Neuronal stem cell (in vitro differentiated cells): Measurements from ENCODE around the gene MASP1.

Source experiments
- DNase-seq: peaks from one replicate; pipeline ENCODE4 v3.0.0-alpha.2; 2013; ENCODE audit warnings: low spot score
- H2AFZ ChIP-seq: one replicate; pipeline ENCODE4 v1.6.1; 2013; ENCODE audit warnings: mild to moderate bottlenecking, low read length, inconsistent platforms
- H2AK5ac ChIP-seq: 2 replicates; pipeline ENCODE4 v1.6.1; 2013; ENCODE audit warnings: low read depth, mild to moderate bottlenecking, inconsistent platforms, low read length, moderate library complexity, mixed read lengths
- H2BK120ac ChIP-seq: 2 replicates; pipeline ENCODE4 v1.6.1; 2013; ENCODE audit warnings: low read depth, mild to moderate bottlenecking, inconsistent platforms, low read length, moderate library complexity, mixed read lengths
- H2BK12ac ChIP-seq: one replicate; pipeline ENCODE4 v1.6.1; 2013; ENCODE audit warnings: low read length, inconsistent platforms
- H2BK15ac ChIP-seq: 2 replicates; pipeline ENCODE4 v1.6.1; 2013; ENCODE audit warnings: mild to moderate bottlenecking, low read length, inconsistent platforms, mixed read lengths
- H2BK5ac ChIP-seq: one replicate; pipeline ENCODE4 v1.6.1; 2013; ENCODE audit warnings: inconsistent platforms, mild to moderate bottlenecking, low read length, moderate library complexity
- H3K14ac ChIP-seq: one replicate; pipeline ENCODE4 v1.6.1; 2013; ENCODE audit warnings: low read length, inconsistent platforms
- H3K18ac ChIP-seq: 2 replicates; pipeline ENCODE4 v1.6.1; 2013; ENCODE audit warnings: low read length, inconsistent platforms
- H3K23ac ChIP-seq: 2 replicates; pipeline ENCODE4 v1.6.1; 2013; ENCODE audit warnings: low read depth, mild to moderate bottlenecking, mixed read lengths, low read length, inconsistent platforms; ENCODE audit not compliant: poor library complexity
- H3K27ac ChIP-seq: replicated peaks from 3 replicates; pipeline ENCODE4 v1.5.1; 2013; ENCODE audit warnings: low read length, inconsistent platforms
- H3K27me3 ChIP-seq, 3 experiments: 2 replicates each; pipeline ENCODE4 v1.6.1; 2013; ENCODE audit warnings: low read length in 3 of 3, mild to moderate bottlenecking in 2 of 3, inconsistent platforms in 1 of 3, low read depth in 1 of 3, mixed read lengths in 1 of 3, moderate library complexity in 1 of 3; ENCODE audit not compliant: control insufficient read depth in 3 of 3, insufficient read depth in 3 of 3
- H3K36me3 ChIP-seq, 2 donors: replicated peaks in 1 of 2; 2 replicates each; pipeline ENCODE4 v1.6.1; 2013; ENCODE audit warnings: low read length in 2 of 2; ENCODE audit not compliant: control insufficient read depth in 2 of 2, insufficient read depth in 2 of 2
- H3K4ac ChIP-seq: 2 replicates; pipeline ENCODE4 v1.6.1; 2013; ENCODE audit warnings: inconsistent platforms, mild to moderate bottlenecking, low read length, moderate library complexity
- H3K4me1 ChIP-seq, 2 donors: 1 replicate in 1 of 2; 2 replicates in 1 of 2; pipeline ENCODE4 v1.6.1; 2013; ENCODE audit warnings: low read length in 2 of 2, low read depth in 1 of 2; ENCODE audit not compliant: control insufficient read depth in 2 of 2, insufficient read depth in 1 of 2
- H3K4me2 ChIP-seq: one replicate; pipeline ENCODE4 v1.6.1; 2013; ENCODE audit warnings: mild to moderate bottlenecking, low read length, inconsistent platforms; ENCODE audit not compliant: insufficient read depth, poor library complexity, severe bottlenecking
- H3K4me3 ChIP-seq, 2 donors: 2 replicates each; pipeline ENCODE4 v1.5.1; 2013; ENCODE audit warnings: low read length in 2 of 2, mild to moderate bottlenecking in 2 of 2, inconsistent platforms in 1 of 2, moderate library complexity in 1 of 2
- H3K79me1 ChIP-seq: one replicate; pipeline ENCODE4 v1.6.1; 2013; ENCODE audit warnings: low read depth, mild to moderate bottlenecking, inconsistent platforms, low read length, moderate library complexity
- H3K9ac ChIP-seq: one replicate; pipeline ENCODE4 v1.6.1; 2013; ENCODE audit warnings: mild to moderate bottlenecking, low read depth, low read length, inconsistent platforms; ENCODE audit not compliant: poor library complexity
- H3K9me3 ChIP-seq, 2 donors: replicated peaks in 1 of 2; 2 replicates each; pipeline versions ENCODE3 to v1.6.1; 2013; ENCODE audit warnings: low read length in 2 of 2, mild to moderate bottlenecking in 2 of 2, inconsistent platforms in 1 of 2, low read depth in 1 of 2, mixed read lengths in 1 of 2, moderate library complexity in 1 of 2; ENCODE audit not compliant: control insufficient read depth in 2 of 2, insufficient read depth in 1 of 2
- H4K8ac ChIP-seq: one replicate; pipeline ENCODE4 v1.6.1; 2013; ENCODE audit warnings: low read depth, mild to moderate bottlenecking, inconsistent platforms, low read length, moderate library complexity
- H4K91ac ChIP-seq: one replicate; pipeline ENCODE4 v1.6.1; 2013; ENCODE audit warnings: low read length, low read depth, mild to moderate bottlenecking, inconsistent platforms; ENCODE audit not compliant: poor library complexity
- WGBS, 2 donors: extraction: QIAGEN DNeasy Blood & Tissue Kit; methylation state at CpG; one replicate each; pipeline ENCODE4 v1.1.7; 2013; ENCODE audit warnings: missing lambda C conversion rate in 2 of 2, mixed read lengths in 1 of 2; ENCODE audit not compliant: insufficient read length in 2 of 2, insufficient replicate concordance in 1 of 2; ENCODE audit errors: extremely low coverage in 2 of 2; 5-methylcytosine and 5-hydroxymethylcytosine counted together

Gene MASP1

GRCh38 chr3:187295316-187296034, 3.9 kb upstream of the MASP1 start:
- H3K9me3 ChIP-seq, result no peaks in the 10 kb centered on the region
- H2AFZ ChIP-seq, result no peak overlapping the region
- H3K4me3 ChIP-seq, result no peak overlapping the region
- peaks cover 0 to 21% (median 2%) of the 10 kb centered on the region in 3 experiments for H3K27me3 ChIP-seq
- H3K14ac ChIP-seq, result no peak overlapping the region
- H4K8ac ChIP-seq, result no peak overlapping the region
- no peak overlapping the region for H3K4me2 ChIP-seq
- no peak overlapping the region for H3K4ac ChIP-seq
- no peaks in the 10 kb centered on the region for H3K79me1 ChIP-seq
- H3K27ac ChIP-seq, result no peak overlapping the region
- WGBS, 2 donors, result no CpG with 5 or more reads among the region's 6 CpGs
- H2BK120ac ChIP-seq, result no peak overlapping the region
- H3K23ac ChIP-seq, result no peak overlapping the region
- H2AK5ac ChIP-seq, result no peak overlapping the region
- H3K36me3 ChIP-seq, result no peaks in the 10 kb centered on the region
- no peak overlapping the region for H2BK12ac ChIP-seq
- DNase-seq, result no peak
- H2BK15ac ChIP-seq, result no peak overlapping the region
- H3K9ac ChIP-seq, result no peak overlapping the region
- H3K18ac ChIP-seq, result no peak overlapping the region
- peaks cover 6 to 7% of the 10 kb centered on the region in 2 donors for H3K4me1 ChIP-seq
- no peak overlapping the region for H4K91ac ChIP-seq
- H2BK5ac ChIP-seq, result no peak overlapping the region

- Histone ChIP-seq H3K4me1 (peaks cover 6 to 7% of the 10 kb centered on the region in 2 donors), H3K18ac (no peak overlapping the region), H2BK12ac (no peak overlapping the region), H3K4ac (no peak overlapping the region), H4K91ac (no peak overlapping the region), H3K27me3 (peaks cover 0 to 26% (median 2%) of the 10 kb centered on the region in 3 experiments), H2BK5ac (no peak overlapping the region), H4K8ac (no peak overlapping the region), H3K36me3 (no peaks in the 10 kb centered on the region), H3K23ac (no peak overlapping the region), H3K14ac (no peak overlapping the region), H2AFZ (no peak overlapping the region), H2BK15ac (no peak overlapping the region), H3K4me3 (no peak overlapping the region), H2BK120ac (no peak overlapping the region), H3K27ac (no peak overlapping the region), H3K79me1 (no peaks in the 10 kb centered on the region), H3K4me2 (no peak overlapping the region), H2AK5ac (no peak overlapping the region), H3K9me3 (no peaks in the 10 kb centered on the region), H3K9ac (no peak overlapping the region)
- DNase-seq, result no peak
- no CpG with 5 or more reads among the region's 9 CpGs for WGBS, 2 donors
Measured at GRCh38 chr3:187293516-187294430, 2.2 kb upstream of the MASP1 start.

- Histone ChIP-seq H3K79me1 (no peaks in the 10 kb centered on the region), H4K91ac (no peak overlapping the region), H3K36me3 (no peaks in the 10 kb centered on the region), H2BK12ac (no peak overlapping the region), H3K4me1 (peaks cover 6 to 7% of the 10 kb centered on the region in 2 donors), H2BK120ac (no peak overlapping the region), H3K23ac (no peak overlapping the region), H2BK5ac (no peak overlapping the region), H3K27me3 (peaks cover 0 to 26% (median 2%) of the 10 kb centered on the region in 3 experiments), H2BK15ac (no peak overlapping the region), H3K4me3 (no peak overlapping the region), H3K4ac (no peak overlapping the region), H2AFZ (no peak overlapping the region), H3K27ac (no peak overlapping the region), H3K14ac (no peak overlapping the region), H2AK5ac (no peak overlapping the region), H3K9ac (no peak overlapping the region), H3K9me3 (no peaks in the 10 kb centered on the region), H3K18ac (no peak overlapping the region), H3K4me2 (no peak overlapping the region), H4K8ac (no peak overlapping the region)
- no CpG with 5 or more reads among the region's 5 CpGs for WGBS, 2 donors
- DNase-seq, result no peak
Measured at GRCh38 chr3:187292631-187293515, 1.3 kb upstream of the MASP1 start.
